GM12878 (cell line): ENCODE data around the gene MSI2. TPM values are rescaled to one million over a fixed set of nuclear protein-coding genes. Genes with fewer than 3 reads are reported as not detected.

Experiments
- ATAC-seq: fragments of 200-7000 bp; cut with Tn5 transposase; 3 replicates; pipeline ENCODE4 v1.9.1; 2020; ENCODE audit warnings: mild to moderate bottlenecking, moderate library complexity
- BruUV-seq: library from RNA; stranded (reverse); fragments of 400-500 nt; replicated peaks from 2 replicates; lab custom pipeline; 2021; lab: Mats Ljungman, UMichigan
- CTCF ChIA-PET: fragments of 300-600 bp; sonication (Branson Sonifier 250); formaldehyde crosslinking; extraction: SDS; loops from one replicate; lab custom pipeline; 2021; ENCODE audit warnings: inconsistent platforms; lab: Yijun Ruan, JAX
- POLR2A ChIA-PET: fragments of 350-600 bp; formaldehyde crosslinking; extraction: SDS; loops from one replicate; lab custom pipeline; 2021; ENCODE audit warnings: inconsistent platforms; lab: Charles Lee
- RAD21 ChIA-PET: fragments of 300-600 bp; sonication (Branson Sonifier 250); formaldehyde crosslinking; loops from one replicate; lab custom pipeline; 2023; ENCODE audit warnings: antibody characterized with exemption; ENCODE audit not compliant: unreplicated experiment; lab: Charles Lee
- SMC1A ChIA-PET: fragments of 300-600 bp; sonication (Branson Sonifier 250); formaldehyde crosslinking; loops from one replicate; lab custom pipeline; 2023; ENCODE audit not compliant: unreplicated experiment, uncharacterized antibody; lab: Charles Lee
- DNase-seq: peaks from one replicate; pipeline ENCODE4 v3.0.0-alpha.2; 2011; ENCODE audit warnings: low read depth, low spot score
- FAIRE-seq: peaks from 3 replicates; lab custom pipeline; 2011; peaks lifted over from hg19 to GRCh38; lab: Jason Lieb, UNC
- H2AFZ ChIP-seq: 2 replicates; pipeline ENCODE4 v1.6.0; 2011; ENCODE audit warnings: low read depth, low read length, control low read depth; ENCODE audit not compliant: control insufficient read depth
- H3K27ac ChIP-seq: 2 replicates; pipeline ENCODE4 v1.5.1; 2011; ENCODE audit warnings: control low read depth; ENCODE audit not compliant: control insufficient read depth, insufficient read depth
- H3K27me3 ChIP-seq, 2 experiments: replicated peaks in 1 of 2; 2 replicates each; pipeline versions ENCODE4 v1.6.0 to v1.6.1; 2011; ENCODE audit warnings: low read length in 1 of 2; ENCODE audit not compliant: control insufficient read depth in 2 of 2, insufficient read depth in 2 of 2
- H3K36me3 ChIP-seq, 2 experiments: 2 replicates each; pipeline ENCODE4 v1.5.1; 2011; ENCODE audit warnings: low read length in 1 of 2; ENCODE audit not compliant: control insufficient read depth in 2 of 2, insufficient read depth in 2 of 2
- H3K4me1 ChIP-seq: 2 replicates; pipeline ENCODE4 v1.6.1; 2011; ENCODE audit warnings: mild to moderate bottlenecking, low read length, moderate library complexity, mixed read lengths; ENCODE audit not compliant: control insufficient read depth, insufficient read depth
- H3K4me2 ChIP-seq: 2 replicates; pipeline ENCODE4 v1.6.0; 2011; ENCODE audit warnings: control low read depth; ENCODE audit not compliant: control insufficient read depth, insufficient read depth
- H3K4me3 ChIP-seq: fragments of 200-600 bp; sonication (generic); 2 replicates; pipeline ENCODE4 v1.5.1; 2016
- H3K79me2 ChIP-seq: 2 replicates; pipeline ENCODE4 v1.6.0; 2011; ENCODE audit warnings: low read length; ENCODE audit not compliant: control insufficient read depth, insufficient read depth
- H3K9ac ChIP-seq: 2 replicates; pipeline ENCODE4 v1.8.0; 2011; ENCODE audit warnings: low read length, control low read depth, mixed read lengths; ENCODE audit not compliant: control insufficient read depth, insufficient read depth
- H3K9me3 ChIP-seq: replicated peaks from 3 replicates; pipeline ENCODE4 v1.5.1; 2011; ENCODE audit warnings: mild to moderate bottlenecking, low read length; ENCODE audit not compliant: control insufficient read depth, insufficient read depth
- H4K20me1 ChIP-seq: 2 replicates; pipeline ENCODE4 v1.6.0; 2011; ENCODE audit not compliant: control insufficient read depth, insufficient read depth
- E4F1 ChIP-seq: fragments of 450-650 bp; IDR thresholded peaks from 2 replicates; pipeline ENCODE4 v1.6.1; 2018; ENCODE audit warnings: borderline replicate concordance, mild to moderate bottlenecking; ENCODE audit not compliant: partially characterized antibody
- JUND ChIP-seq: IDR thresholded peaks from 2 replicates; pipeline ENCODE4 v1.6.1; 2012; ENCODE audit warnings: low read depth, mild to moderate bottlenecking, low read length, improper control_type of control experiment, moderate library complexity
- NFYA ChIP-seq: IDR thresholded peaks from 2 replicates; pipeline ENCODE4 v1.6.1; 2011; ENCODE audit warnings: low read depth, mild to moderate bottlenecking, low read length, improper control_type of control experiment, borderline replicate concordance
- PML ChIP-seq: IDR thresholded peaks from 2 replicates; pipeline ENCODE4 v1.6.1; 2012; ENCODE audit warnings: low read length, inconsistent platforms
- ZNF24 ChIP-seq: fragments of 450-650 bp; IDR thresholded peaks from 2 replicates; pipeline ENCODE4 v1.6.1; 2017; ENCODE audit warnings: antibody characterized with exemption, mild to moderate bottlenecking
- ZSCAN29 ChIP-seq: fragments of 450-650 bp; IDR thresholded peaks from 2 replicates; pipeline ENCODE4 v1.6.1; 2017; ENCODE audit warnings: mild to moderate bottlenecking, moderate library complexity
- WGBS: methylation state at CpG from one replicate; pipeline ENCODE4 v1.1.6; 2016; ENCODE audit warnings: low lambda C conversion rate; ENCODE audit not compliant: insufficient replicate concordance, insufficient coverage; ENCODE audit errors: missing lambda C conversion rate; 5-methylcytosine and 5-hydroxymethylcytosine counted together
- in situ Hi-C: fragments of 300-500 bp; cut with MboI; formaldehyde crosslinking; loops from 9 replicates; pipeline ENCODE4 v1.14.3; 2018; ENCODE audit warnings: mixed read lengths
- intact Hi-C: fragments of 100-400 bp; cut with micrococcal nuclease; formaldehyde crosslinking; loops from one replicate; pipeline ENCODE4 v1.14.2; 2022; ENCODE audit not compliant: unreplicated experiment
- polyA plus RNA-seq, 11 experiments: library from polyadenylated mRNA; depleted of rRNA in 4 of 11; unstranded in 6 of 11; stranded (reverse) in 5 of 11; fragments of >200 nt; fragmentation: Nextera tagmentation in 4 of 11; fragmentation: Illumina TruSeq in 1 of 11; extraction: Ambion mirVana in 4 of 11; extraction: Trizol in 1 of 11; gene quantifications; 1 replicate in 1 of 11; 2 replicates in 10 of 11; pipeline versions ENCODE4 v1.2.1 to v1.2.3, GENCODE V29; 2011 to 2016; ENCODE audit warnings: inconsistent platforms in 2 of 11, missing spikeins in 2 of 11, low read depth in 1 of 11
- total RNA-seq, 4 experiments: library from RNA; depleted of rRNA in 3 of 4; stranded (reverse); fragments of >200 nt in 3 of 4; fragmentation: Illumina TruSeq in 1 of 4; extraction: Trizol in 1 of 4; gene quantifications; 2 replicates each; pipeline versions ENCODE4 v1.2.1 to v1.2.3, GENCODE V29; 2013 to 2021

The MSI2 gene
- total and polyA plus RNA-seq, 10 of the 15 experiments (the other 5 are each of a cell fraction or from before 2014, with no cell fraction given): 6.1 to 76.1 (median 42.0) TPM

DNA sequence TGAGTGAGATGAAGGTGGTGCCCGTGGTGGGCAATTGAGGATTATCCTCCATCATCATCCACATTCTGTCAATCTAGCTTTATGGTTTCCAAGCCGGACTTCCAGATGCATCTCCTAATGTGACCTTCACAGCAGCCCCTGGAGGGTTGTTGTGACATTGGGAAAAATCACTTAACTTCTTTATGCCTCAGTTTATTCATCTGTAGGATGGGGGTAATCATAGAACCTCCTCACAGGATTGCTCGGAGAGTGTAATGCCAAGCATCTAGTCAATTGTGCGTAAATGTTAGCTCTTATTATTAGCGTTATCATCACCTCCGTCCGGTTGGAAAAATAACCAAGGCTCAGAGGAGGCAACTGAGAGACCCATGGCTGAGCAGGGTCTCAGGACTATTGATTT, 274.8 kb downstream of the MSI2 start:
- SMC1A ChIA-PET: interaction anchor here (0.6 kb wide), 1 partner anchor 288 kb away, joined by 4 read pairs; no protein-coding TSS in a partner anchor
- no peak overlapping the region for H2AFZ ChIP-seq
- in situ Hi-C loops: no loop called here
- H3K9ac ChIP-seq: no peak overlapping the region
- H3K4me1 ChIP-seq: peaks cover 30% of the 10 kb centered on the region
- H3K27me3 ChIP-seq: no peaks in the 10 kb centered on the region
- H3K79me2 ChIP-seq: peaks cover 2% of the 10 kb centered on the region
- H3K4me2 ChIP-seq: no peak overlapping the region
- no TSS peak for BruUV-seq
- FAIRE-seq (no peak), ATAC-seq (no peak), DNase-seq (no peak)
- H3K36me3 ChIP-seq: peaks cover 11 to 20% of the 10 kb centered on the region in 2 experiments
- no peak overlapping the region for H3K27ac ChIP-seq
- H3K4me3 ChIP-seq: no peak overlapping the region
- H3K9me3 ChIP-seq: no peaks in the 10 kb centered on the region
- CTCF ChIA-PET: interaction anchor here (1.1 kb wide), 1 partner anchor 288 kb away, joined by 6 read pairs; no protein-coding TSS in a partner anchor
- no peaks in the 10 kb centered on the region for H4K20me1 ChIP-seq
- RAD21 ChIA-PET: interaction anchor here (1.1 kb wide), 1 partner anchor 67 kb away, joined by 3 read pairs; no protein-coding TSS in a partner anchor
- POLR2A ChIA-PET: no interaction called here
- intact Hi-C loops: no loop called here
- 87% methylated on average over 7 of the region's 7 CpGs for WGBS
- TF ChIP-seq NFYA (no peak), JUND (no peak), ZSCAN29 (no peak), PML (no peak), E4F1 (no peak), ZNF24 (no peak)
- TF ChIP-seq, all 136 proteins: peak for 0
